Measurements from ENCODE around the gene HDLBP.

The HDLBP gene

GRCh38 chr2:241185961-241186360 is 129.5 kb downstream of the HDLBP start:
- TF ChIP-seq TOX (CRISPR knock-in tag; IDR thresholded peaks at IDR 0.05; ENCODE audit: borderline replicate concordance) (no peak), GLIS3 (CRISPR knock-in tag; IDR thresholded peaks at IDR 0.05) (no peak), ZC3H10 (CRISPR knock-in tag; IDR thresholded peaks at IDR 0.05) (no peak), TCF4 (CRISPR knock-in tag; IDR thresholded peaks at IDR 0.05; ENCODE audit: borderline replicate concordance) (no peak)
- ATAC-seq = no peak

DNA sequence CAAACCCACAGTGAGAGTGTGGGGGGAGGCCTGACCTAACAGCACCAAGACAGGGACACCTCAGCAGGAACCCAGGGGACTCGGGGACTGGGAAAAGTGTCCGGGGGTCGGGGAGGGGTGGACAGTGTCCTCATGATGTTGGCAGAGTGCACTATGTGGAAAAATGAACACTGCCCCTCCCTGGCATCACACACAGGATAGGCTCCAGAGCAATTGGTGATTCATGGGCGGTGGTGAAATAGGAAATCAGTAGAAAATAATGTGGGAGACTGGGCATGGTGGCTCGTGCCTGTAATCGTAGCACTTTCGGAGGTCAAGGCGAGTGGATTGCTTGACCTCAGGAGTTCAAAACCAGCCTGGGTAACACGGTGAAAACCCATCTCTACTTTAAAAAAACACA is 130.6 kb downstream of the HDLBP start:
- no peak for TF ChIP-seq PPARA (CRISPR knock-in tag; IDR thresholded peaks at IDR 0.05; ENCODE audit: borderline replicate concordance)
- TF ChIP-seq CSDC2 (CRISPR knock-in tag; IDR thresholded peaks at IDR 0.05) = no peak
- no peak for ATAC-seq

DNA sequence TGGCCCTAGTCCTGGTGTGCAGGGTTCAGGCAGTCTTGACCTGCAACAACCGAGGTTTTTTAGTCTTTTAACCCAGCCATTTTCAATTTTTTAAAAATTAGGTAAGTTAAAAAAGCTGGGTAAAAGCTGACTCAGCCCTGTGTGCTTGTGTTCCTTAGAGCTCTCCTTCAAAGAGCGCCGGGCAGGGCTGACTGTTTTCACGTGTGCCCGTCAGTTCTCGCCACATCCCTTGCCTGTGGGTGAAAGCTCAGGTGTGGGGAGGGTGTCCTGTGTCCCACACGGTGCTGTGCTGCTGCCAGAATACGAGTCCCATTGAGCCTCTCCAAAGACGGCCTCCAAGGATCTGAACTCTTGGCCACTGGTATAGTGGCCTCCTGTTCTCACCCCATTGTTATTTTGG is 132.3 kb downstream of the HDLBP start:
- no peak for TF ChIP-seq ESRRG (CRISPR knock-in tag; IDR thresholded peaks at IDR 0.05)
- TF ChIP-seq ZNF565 (CRISPR knock-in tag; conservative IDR thresholded peaks at IDR 0.05; ENCODE audit: low read depth) = no peak
- no peak for TF ChIP-seq CSDC2 (CRISPR knock-in tag; IDR thresholded peaks at IDR 0.05)
- no peak for TF ChIP-seq RARB (CRISPR knock-in tag; IDR thresholded peaks at IDR 0.05)
- TF ChIP-seq BACH2 (CRISPR knock-in tag; IDR thresholded peaks at IDR 0.05; ENCODE audit: borderline replicate concordance) = no peak
- TF ChIP-seq TCF4 (CRISPR knock-in tag; IDR thresholded peaks at IDR 0.05; ENCODE audit: borderline replicate concordance) = no peak
- TF ChIP-seq ZNF8 (CRISPR knock-in tag; IDR thresholded peaks at IDR 0.05) = no peak
- TF ChIP-seq, protein P1, sequence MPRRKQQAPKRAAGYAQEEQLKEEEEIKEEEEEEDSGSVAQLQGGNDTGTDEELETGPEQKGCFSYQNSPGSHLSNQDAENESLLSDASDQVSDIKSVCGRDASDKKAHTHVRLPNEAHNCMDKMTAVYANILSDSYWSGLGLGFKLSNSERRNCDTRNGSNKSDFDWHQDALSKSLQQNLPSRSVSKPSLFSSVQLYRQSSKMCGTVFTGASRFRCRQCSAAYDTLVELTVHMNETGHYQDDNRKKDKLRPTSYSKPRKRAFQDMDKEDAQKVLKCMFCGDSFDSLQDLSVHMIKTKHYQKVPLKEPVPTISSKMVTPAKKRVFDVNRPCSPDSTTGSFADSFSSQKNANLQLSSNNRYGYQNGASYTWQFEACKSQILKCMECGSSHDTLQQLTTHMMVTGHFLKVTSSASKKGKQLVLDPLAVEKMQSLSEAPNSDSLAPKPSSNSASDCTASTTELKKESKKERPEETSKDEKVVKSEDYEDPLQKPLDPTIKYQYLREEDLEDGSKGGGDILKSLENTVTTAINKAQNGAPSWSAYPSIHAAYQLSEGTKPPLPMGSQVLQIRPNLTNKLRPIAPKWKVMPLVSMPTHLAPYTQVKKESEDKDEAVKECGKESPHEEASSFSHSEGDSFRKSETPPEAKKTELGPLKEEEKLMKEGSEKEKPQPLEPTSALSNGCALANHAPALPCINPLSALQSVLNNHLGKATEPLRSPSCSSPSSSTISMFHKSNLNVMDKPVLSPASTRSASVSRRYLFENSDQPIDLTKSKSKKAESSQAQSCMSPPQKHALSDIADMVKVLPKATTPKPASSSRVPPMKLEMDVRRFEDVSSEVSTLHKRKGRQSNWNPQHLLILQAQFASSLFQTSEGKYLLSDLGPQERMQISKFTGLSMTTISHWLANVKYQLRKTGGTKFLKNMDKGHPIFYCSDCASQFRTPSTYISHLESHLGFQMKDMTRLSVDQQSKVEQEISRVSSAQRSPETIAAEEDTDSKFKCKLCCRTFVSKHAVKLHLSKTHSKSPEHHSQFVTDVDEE (CRISPR knock-in tag; IDR thresholded peaks at IDR 0.05) = no peak
- no peak for TF ChIP-seq ARNTL (CRISPR knock-in tag; IDR thresholded peaks at IDR 0.05; ENCODE audit: borderline replicate concordance, low read depth)
- no peak for TF ChIP-seq POU6F1 (CRISPR knock-in tag; IDR thresholded peaks at IDR 0.05; ENCODE audit: borderline replicate concordance, low read depth)
- no peak for TF ChIP-seq ZFP30 (CRISPR knock-in tag; IDR thresholded peaks at IDR 0.05)
- TF ChIP-seq ZNF70 (CRISPR knock-in tag; IDR thresholded peaks at IDR 0.05) = no peak
- TF ChIP-seq PATZ1 (CRISPR knock-in tag; IDR thresholded peaks at IDR 0.05; ENCODE audit: borderline replicate concordance) = no peak
- TF ChIP-seq CSRNP3 (CRISPR knock-in tag; IDR thresholded peaks at IDR 0.05) = no peak
- TF ChIP-seq TOX (CRISPR knock-in tag; IDR thresholded peaks at IDR 0.05; ENCODE audit: borderline replicate concordance) = no peak
- no peak for TF ChIP-seq PPARA (CRISPR knock-in tag; IDR thresholded peaks at IDR 0.05; ENCODE audit: borderline replicate concordance)
- TF ChIP-seq SNAI2 (CRISPR knock-in tag; IDR thresholded peaks at IDR 0.05) = no peak
- no peak for TF ChIP-seq ISL1 (CRISPR knock-in tag; IDR thresholded peaks at IDR 0.05)
- no peak for TF ChIP-seq OSR1 (CRISPR knock-in tag; IDR thresholded peaks at IDR 0.05)
- no peak for TF ChIP-seq ZC3H10 (CRISPR knock-in tag; IDR thresholded peaks at IDR 0.05)
- no peak for ATAC-seq

DNA sequence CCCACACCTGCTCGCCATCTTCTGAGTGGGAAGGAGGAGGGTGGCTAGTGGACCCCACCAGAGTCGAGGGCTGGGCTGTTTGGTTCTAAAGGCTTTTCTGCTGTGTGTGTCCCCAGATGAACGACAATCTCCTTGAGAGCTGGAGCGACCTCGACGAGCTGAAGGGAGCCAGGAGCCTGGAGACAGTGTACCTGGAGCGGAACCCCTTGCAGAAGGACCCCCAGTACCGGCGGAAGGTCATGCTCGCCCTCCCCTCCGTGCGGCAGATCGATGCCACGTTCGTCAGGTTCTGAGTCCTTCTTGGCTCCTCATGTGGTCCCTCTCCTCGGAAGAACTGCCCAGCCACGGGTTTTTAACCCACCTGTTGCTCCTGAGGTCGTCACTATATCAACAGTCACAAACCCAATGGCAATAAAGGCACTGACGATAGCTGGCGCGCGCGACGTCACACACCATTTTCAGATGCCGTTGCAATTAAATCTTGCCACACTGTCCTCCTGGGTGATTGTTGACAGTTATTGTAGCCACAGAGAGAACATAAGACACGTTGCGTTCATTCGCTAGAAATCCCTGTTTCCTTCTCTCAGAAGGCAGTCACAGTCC is 132.8 kb downstream of the HDLBP start:
- ATAC-seq = no peak
- no peak for TF ChIP-seq GLIS3 (CRISPR knock-in tag; IDR thresholded peaks at IDR 0.05)
- no peak for TF ChIP-seq ESRRG (CRISPR knock-in tag; IDR thresholded peaks at IDR 0.05)
- TF ChIP-seq CREB5 (CRISPR knock-in tag; IDR thresholded peaks at IDR 0.05; ENCODE audit: low read depth) = no peak
- TF ChIP-seq, protein P1 (CRISPR knock-in tag; IDR thresholded peaks at IDR 0.05) = no peak
- no peak for TF ChIP-seq ZFP30 (CRISPR knock-in tag; IDR thresholded peaks at IDR 0.05)
- no peak for TF ChIP-seq SNAI2 (CRISPR knock-in tag; IDR thresholded peaks at IDR 0.05)
- TF ChIP-seq PATZ1 (CRISPR knock-in tag; IDR thresholded peaks at IDR 0.05; ENCODE audit: borderline replicate concordance) = no peak
- no peak for TF ChIP-seq CSDC2 (CRISPR knock-in tag; IDR thresholded peaks at IDR 0.05)
